Measurements from ENCODE around the gene PKDCC.
"Not testable (repeated sequence)": the region's sequence is repeated elsewhere in the genome, so short reads cannot be mapped to it uniquely, and the experiment has no call there.

The PKDCC gene

DNA sequence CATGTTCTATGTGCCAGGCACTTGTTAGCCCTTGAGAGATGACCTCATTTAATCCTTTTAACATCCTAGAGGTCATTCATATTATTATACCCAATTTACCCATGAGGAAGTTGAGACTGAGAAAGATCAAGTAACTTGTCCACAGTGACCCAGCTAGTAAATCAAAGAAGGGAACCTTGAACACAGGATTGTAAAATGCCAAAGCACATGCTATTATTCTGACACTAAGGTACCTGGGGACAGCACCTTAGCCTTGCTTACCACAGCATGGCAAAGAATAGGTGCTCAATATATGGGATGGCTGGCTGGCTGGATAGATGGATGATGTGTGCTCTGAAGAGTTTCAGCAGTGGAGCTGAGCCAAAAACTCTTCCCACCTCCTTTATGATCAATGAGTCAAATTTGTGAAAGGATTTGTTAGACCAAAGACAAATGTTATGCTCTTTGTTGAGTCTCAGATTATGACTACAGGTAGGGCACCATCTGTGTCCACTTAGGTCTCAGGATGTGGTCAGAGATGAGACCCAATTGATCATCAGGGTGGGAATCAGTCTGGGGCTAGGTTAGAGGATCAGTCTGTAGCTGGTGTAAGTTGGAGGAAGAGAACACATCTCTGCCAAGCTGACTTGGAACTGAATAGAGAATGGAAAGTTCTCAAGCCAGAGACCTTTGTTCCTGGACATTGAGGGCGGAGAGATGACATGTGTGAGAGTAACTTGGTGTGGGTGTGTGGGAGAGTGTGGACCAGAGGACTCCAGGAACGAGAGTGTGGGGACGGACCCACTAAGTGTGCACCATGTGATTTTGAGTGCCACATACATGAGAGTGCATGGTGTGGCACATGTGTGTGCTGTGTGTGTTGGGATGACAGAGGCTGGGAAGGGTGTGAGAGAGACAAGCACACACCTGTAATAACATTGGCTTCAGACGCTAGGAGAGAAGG lies 16.3 kb upstream of the PKDCC start:
- DNase-seq, result no peak

GRCh38 chr2:42032224-42032620 lies 15.6 kb upstream of the PKDCC start:
- DNase-seq, result no peak

- no peak for DNase-seq
Measured at GRCh38 chr2:42032745-42033144, 15.1 kb upstream of the PKDCC start.

GRCh38 chr2:42034096-42034495 lies 13.7 kb upstream of the PKDCC start:
- DNase-seq, result not testable (repeated sequence)

DNA sequence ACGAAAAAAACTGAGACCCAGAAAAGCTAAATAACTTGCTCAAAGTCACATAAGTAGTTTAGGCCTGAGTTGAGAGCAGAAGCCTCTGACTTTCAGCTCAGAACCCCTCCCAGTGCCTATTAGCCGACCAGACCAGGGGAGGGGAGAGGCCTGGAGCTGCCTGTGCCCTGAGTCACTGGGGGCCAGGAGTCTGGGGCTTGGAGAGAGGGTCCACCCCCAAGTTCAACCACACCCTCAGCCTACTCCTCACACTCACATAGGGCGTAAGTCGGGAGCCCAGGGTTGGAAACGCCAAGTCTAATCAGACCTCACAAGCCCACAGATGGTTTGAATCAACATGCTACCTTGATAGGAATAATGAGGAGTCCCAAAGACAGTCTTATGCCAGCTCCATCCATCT lies 12.6 kb upstream of the PKDCC start:
- DNase-seq, result no peak

DNA sequence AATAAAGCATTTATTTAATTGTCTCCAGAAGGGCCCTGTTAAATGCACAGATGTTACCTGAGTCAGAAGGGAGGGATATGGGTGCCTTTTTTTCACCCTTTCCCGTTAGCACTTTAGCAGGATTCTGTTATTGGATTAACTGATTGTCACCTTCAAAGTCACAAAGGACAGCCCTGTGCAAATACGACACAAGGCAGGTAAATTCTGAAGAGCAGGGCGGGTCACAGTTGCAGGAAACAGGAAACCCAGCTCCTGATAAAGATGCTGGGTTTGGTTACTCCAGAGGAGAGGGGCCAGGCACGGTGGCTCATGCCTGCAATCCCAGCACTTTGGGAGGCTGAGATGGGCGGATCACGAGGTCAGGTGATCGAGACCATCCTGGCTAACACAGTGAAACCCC lies 11.4 kb upstream of the PKDCC start:
- no peak for DNase-seq

DNA sequence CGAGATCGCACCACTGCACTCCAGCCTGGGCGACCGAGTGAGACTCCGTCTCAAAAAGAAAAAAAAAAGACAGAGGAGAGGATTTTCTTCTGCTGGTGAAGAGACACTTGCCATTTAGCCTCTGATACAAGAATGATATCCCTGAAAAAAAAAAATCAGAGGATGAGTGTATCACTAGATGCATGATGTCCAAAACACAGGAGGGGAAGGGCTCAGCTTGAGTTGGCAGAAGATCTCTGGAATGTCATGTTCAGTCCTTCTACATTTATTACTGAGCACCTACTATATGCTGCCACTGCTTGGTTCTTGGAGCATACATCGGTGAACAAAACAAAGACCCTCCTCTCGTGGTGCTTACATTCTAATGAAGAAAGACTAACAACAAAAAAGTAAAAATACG lies 10.9 kb upstream of the PKDCC start:
- no peak for DNase-seq

- DNase-seq, result no peak
Measured at GRCh38 chr2:42040643-42041278, 7.1 kb upstream of the PKDCC start.

- no peak for DNase-seq
Measured at GRCh38 chr2:42041377-42042127, 6.3 kb upstream of the PKDCC start.

DNA sequence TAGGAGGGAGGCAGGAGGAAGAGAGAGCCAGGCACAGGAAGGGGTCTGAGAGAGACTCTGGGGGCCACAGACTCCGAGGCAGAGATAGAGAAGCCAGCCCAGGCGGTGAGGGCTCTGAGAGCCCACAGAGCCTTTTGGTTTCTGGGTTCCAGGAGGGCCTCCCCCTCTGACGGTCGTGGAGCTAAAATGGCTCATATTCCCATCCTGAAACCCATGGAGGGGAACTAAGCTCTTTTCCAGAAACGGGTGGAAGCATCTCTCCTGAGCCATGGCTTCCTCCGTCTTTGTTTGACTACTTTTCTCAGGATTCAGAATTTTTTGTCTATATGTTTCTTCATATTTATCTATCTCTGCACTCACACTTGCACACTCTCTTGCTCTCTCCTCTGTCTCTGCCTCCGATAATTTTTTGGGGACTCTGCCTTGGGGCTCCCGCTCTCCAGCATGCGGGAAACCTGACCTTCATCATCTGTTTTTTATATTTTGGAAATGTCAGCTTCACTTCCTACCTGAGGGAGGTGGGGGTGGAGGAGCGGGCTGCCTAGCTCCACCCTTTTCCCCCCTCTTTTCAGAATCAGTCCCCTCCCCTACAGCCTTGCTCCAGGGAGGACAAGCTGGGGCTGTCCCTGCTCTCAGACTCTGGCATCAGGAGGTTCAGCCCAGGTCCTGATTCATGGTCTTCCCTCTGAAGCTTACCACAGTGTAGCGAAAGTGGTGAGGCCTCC lies 5.0 kb upstream of the PKDCC start:
- DNase-seq, result no peak

GRCh38 chr2:42043789-42044394 lies 3.9 kb upstream of the PKDCC start:
- DNase-seq, result no peak

DNA sequence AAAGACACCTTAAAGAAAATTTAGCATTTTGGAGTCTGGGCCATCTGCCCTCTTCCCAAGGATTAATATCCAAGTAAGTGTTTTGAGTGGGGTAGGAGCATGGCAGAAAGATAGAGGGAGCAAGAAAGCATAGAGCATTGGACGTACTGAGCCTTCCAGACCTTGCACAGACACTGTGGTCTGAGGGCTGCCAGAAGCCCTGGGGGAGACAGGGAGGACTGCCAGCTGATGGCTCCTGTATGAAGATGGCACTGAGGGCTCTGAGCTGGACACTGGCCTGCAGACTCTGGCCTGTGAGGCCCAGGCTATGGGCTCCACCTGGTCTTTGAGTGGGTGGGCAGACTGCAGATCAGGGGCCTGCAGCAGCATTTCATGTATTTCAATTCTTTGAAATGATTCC lies 2.9 kb upstream of the PKDCC start:
- no peak for DNase-seq

GRCh38 chr2:42045352-42045751 lies 2.5 kb upstream of the PKDCC start:
- no peak for DNase-seq

- no peak for DNase-seq
Measured at GRCh38 chr2:42045848-42046748, 1.7 kb upstream of the PKDCC start.

- no peak for DNase-seq
Measured at GRCh38 chr2:42046819-42047487, 868 bp upstream of the PKDCC start.

GRCh38 chr2:42048299-42049220 lies 739 bp downstream of the PKDCC start:
- DNase-seq, result no peak

DNA sequence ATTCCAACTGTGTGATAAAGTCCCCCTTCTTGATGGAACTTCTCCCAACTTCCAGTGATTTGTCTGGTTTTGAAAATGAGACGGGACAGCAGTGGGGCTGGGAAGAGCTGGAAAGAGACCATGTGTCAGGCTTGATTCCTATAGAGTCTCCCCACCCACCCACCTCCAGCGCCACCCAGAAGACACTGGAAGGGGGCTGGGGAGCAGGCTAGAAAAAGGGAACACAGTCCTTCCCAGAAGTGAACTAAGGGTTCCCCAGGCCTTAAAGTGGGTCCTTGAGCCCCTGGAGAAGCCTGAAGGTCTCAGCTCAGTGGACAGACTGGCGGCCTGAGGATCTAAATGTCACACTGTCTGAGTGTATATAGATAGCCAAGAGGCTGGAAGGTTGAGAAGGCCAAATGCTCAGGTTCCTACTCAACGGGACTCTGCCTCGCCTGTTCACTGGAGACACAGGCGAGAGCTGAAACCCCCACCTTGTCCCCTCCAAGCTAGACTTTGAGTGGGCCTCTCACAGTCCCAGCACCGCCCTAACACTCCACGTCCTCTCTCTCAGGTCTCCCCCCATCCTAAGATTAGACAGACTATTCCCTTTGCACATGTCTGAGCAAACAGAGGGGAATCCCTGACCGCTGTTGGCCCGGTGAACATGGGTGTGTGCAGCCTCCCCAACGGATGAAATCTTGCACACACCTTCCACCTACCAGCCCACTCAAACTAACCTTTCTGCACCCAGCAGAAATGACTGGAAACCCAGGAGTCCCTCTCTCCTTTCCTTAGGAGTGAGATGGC lies 1.6 kb downstream of the PKDCC start:
- DNase-seq, result no peak

- no peak for DNase-seq
Measured at GRCh38 chr2:42050010-42050702, 2.3 kb downstream of the PKDCC start.

All from CD4-positive, alpha-beta T cell treated with Interleukin-6 for 4 hours (primary cell).